SH-SY5Y (cell line): ENCODE results near the gene ZNF555.

Source experiments
- GATA2 ChIP-seq: IDR thresholded peaks from 2 replicates; pipeline ENCODE4 v1.6.1; 2011; ENCODE audit warnings: mild to moderate bottlenecking, low read depth, low read length
- GATA3 ChIP-seq: IDR thresholded peaks from 2 replicates; pipeline ENCODE4 v1.6.1; 2011; ENCODE audit warnings: low read depth, mild to moderate bottlenecking, low read length, moderate library complexity

- TF ChIP-seq GATA2 (no peak), GATA3 (no peak)
Measured at GRCh38 chr19:2866495-2867024, 25.3 kb downstream of the ZNF555 start.
